Ecto neural progenitor cell (in vitro differentiated cells): ENCODE measurements around the gene AOAH.

Experiments used
- DNase-seq: peaks from one replicate; pipeline ENCODE4 v3.0.0-alpha.2; 2018; ENCODE audit warnings: low spot score

AOAH gene

GRCh38 chr7:36630112-36630650 is 94.1 kb downstream of the AOAH start:
- no peak for DNase-seq

GRCh38 chr7:36629351-36629750 is 94.9 kb downstream of the AOAH start:
- DNase-seq, result no peak

- no peak for DNase-seq
Measured at GRCh38 chr7:36627836-36628235, 96.5 kb downstream of the AOAH start.

GRCh38 chr7:36626111-36626510 is 98.2 kb downstream of the AOAH start:
- DNase-seq, result no peak

GRCh38 chr7:36625247-36625646 is 99.0 kb downstream of the AOAH start:
- DNase-seq, result no peak

- DNase-seq, result no peak
Measured at GRCh38 chr7:36623247-36623646, 101.0 kb downstream of the AOAH start.

GRCh38 chr7:36621396-36621795 is 102.9 kb downstream of the AOAH start:
- no peak for DNase-seq

GRCh38 chr7:36620166-36620708 is 104.1 kb downstream of the AOAH start:
- no peak for DNase-seq

- DNase-seq, result no peak
Measured at GRCh38 chr7:36617408-36617807, 106.9 kb downstream of the AOAH start.

GRCh38 chr7:36615852-36616540 is 108.3 kb downstream of the AOAH start:
- DNase-seq, result peak; percentile 58

GRCh38 chr7:36614959-36615358 is 109.3 kb downstream of the AOAH start:
- no peak for DNase-seq

- no peak for DNase-seq
Measured at GRCh38 chr7:36613031-36613614, 111.2 kb downstream of the AOAH start.

- no peak for DNase-seq
Measured at GRCh38 chr7:36611703-36612102, 112.6 kb downstream of the AOAH start.

GRCh38 chr7:36607721-36608095 is 116.6 kb downstream of the AOAH start:
- no peak for DNase-seq

GRCh38 chr7:36606976-36607720 is 117.1 kb downstream of the AOAH start:
- no peak for DNase-seq

- DNase-seq, result no peak
Measured at GRCh38 chr7:36606153-36606975, 117.9 kb downstream of the AOAH start.

- no peak for DNase-seq
Measured at GRCh38 chr7:36605261-36606051, 118.8 kb downstream of the AOAH start.

- DNase-seq, result no peak
Measured at GRCh38 chr7:36604806-36605205, 119.5 kb downstream of the AOAH start.

- no peak for DNase-seq
Measured at GRCh38 chr7:36602934-36603887, 121.1 kb downstream of the AOAH start.

GRCh38 chr7:36602511-36602910 is 121.8 kb downstream of the AOAH start:
- no peak for DNase-seq
